ENCODE measurements around the gene MFAP4. TPM values are rescaled to one million over a fixed set of nuclear protein-coding genes. Genes with fewer than 3 reads are reported as not detected.

Gene MFAP4
- total and polyA plus RNA-seq, 2 experiments from 2014 or later = 360 to 739 TPM

GRCh38 chr17:19381741-19382444, 5.1 kb downstream of the MFAP4 start:
- no peak overlapping the region for H3K27ac ChIP-seq

GRCh38 chr17:19381361-19381740, 5.6 kb downstream of the MFAP4 start:
- Histone ChIP-seq H3K4me3 (no peak overlapping the region), H2AFZ (no peak overlapping the region), H3K27me3 (no peaks in the 10 kb centered on the region), H3K9me2 (replicated peaks; ENCODE audit: insufficient read depth) (no peaks in the 10 kb centered on the region), H3K9me3 (ENCODE audit: low read depth) (no peaks in the 10 kb centered on the region), H3K79me2 (peaks cover 43% of the 10 kb centered on the region), H3K4me1 (ENCODE audit: insufficient read depth) (peaks cover 30% of the 10 kb centered on the region), H4K20me1 (ENCODE audit: insufficient read depth, poor library complexity, severe bottlenecking) (no peaks in the 10 kb centered on the region), H3K36me3 (replicated peaks; ENCODE audit: insufficient read depth, low read depth) (no peaks in the 10 kb centered on the region), H3K4me2 (no peak overlapping the region), H3K27ac (no peak overlapping the region)
- TF ChIP-seq EZH2 (IDR thresholded peaks at IDR 0.05; ENCODE audit: borderline replicate concordance) = no peak
- TF ChIP-seq, protein P1, sequence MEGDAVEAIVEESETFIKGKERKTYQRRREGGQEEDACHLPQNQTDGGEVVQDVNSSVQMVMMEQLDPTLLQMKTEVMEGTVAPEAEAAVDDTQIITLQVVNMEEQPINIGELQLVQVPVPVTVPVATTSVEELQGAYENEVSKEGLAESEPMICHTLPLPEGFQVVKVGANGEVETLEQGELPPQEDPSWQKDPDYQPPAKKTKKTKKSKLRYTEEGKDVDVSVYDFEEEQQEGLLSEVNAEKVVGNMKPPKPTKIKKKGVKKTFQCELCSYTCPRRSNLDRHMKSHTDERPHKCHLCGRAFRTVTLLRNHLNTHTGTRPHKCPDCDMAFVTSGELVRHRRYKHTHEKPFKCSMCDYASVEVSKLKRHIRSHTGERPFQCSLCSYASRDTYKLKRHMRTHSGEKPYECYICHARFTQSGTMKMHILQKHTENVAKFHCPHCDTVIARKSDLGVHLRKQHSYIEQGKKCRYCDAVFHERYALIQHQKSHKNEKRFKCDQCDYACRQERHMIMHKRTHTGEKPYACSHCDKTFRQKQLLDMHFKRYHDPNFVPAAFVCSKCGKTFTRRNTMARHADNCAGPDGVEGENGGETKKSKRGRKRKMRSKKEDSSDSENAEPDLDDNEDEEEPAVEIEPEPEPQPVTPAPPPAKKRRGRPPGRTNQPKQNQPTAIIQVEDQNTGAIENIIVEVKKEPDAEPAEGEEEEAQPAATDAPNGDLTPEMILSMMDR (IDR thresholded peaks at IDR 0.05; ENCODE audit: poor library complexity) = no peak
- WGBS (ENCODE audit: low lambda C conversion rate, missing lambda C conversion rate) = 94% methylated on average over 7 of the region's 7 CpGs
- no peak for DNase-seq (ENCODE audit: low spot score)

More at GRCh38 chr17:19381741-19382444, 5.1 kb downstream of the MFAP4 start:
- no peaks in the 10 kb centered on the region for H3K9me3 ChIP-seq (ENCODE audit: low read depth)
- TF ChIP-seq EZH2phosphoT487 (IDR thresholded peaks at IDR 0.05; ENCODE audit: low read depth, severe bottlenecking, unreplicated experiment) (no peak), EZH2 (IDR thresholded peaks at IDR 0.05; ENCODE audit: borderline replicate concordance) (no peak)
- TF ChIP-seq, protein P1 (IDR thresholded peaks at IDR 0.05; ENCODE audit: poor library complexity) = no peak
- no peaks in the 10 kb centered on the region for H3K27me3 ChIP-seq
- 97% methylated on average over 24 of the region's 31 CpGs for WGBS (ENCODE audit: low lambda C conversion rate, missing lambda C conversion rate)
- H3K4me2 ChIP-seq = no peak overlapping the region
- H3K4me1 ChIP-seq (ENCODE audit: insufficient read depth) = peaks cover 30% of the 10 kb centered on the region
- no peak overlapping the region for H2AFZ ChIP-seq
- H4K20me1 ChIP-seq (ENCODE audit: insufficient read depth, poor library complexity, severe bottlenecking) = no peaks in the 10 kb centered on the region
- H3K4me3 ChIP-seq = no peak overlapping the region
- no peaks in the 10 kb centered on the region for H3K36me3 ChIP-seq (replicated peaks; ENCODE audit: insufficient read depth, low read depth)
- H3K79me2 ChIP-seq = peaks cover 43% of the 10 kb centered on the region
- DNase-seq (ENCODE audit: low spot score) = no peak
- H3K9me2 ChIP-seq (replicated peaks; ENCODE audit: insufficient read depth) = no peaks in the 10 kb centered on the region

DNA sequence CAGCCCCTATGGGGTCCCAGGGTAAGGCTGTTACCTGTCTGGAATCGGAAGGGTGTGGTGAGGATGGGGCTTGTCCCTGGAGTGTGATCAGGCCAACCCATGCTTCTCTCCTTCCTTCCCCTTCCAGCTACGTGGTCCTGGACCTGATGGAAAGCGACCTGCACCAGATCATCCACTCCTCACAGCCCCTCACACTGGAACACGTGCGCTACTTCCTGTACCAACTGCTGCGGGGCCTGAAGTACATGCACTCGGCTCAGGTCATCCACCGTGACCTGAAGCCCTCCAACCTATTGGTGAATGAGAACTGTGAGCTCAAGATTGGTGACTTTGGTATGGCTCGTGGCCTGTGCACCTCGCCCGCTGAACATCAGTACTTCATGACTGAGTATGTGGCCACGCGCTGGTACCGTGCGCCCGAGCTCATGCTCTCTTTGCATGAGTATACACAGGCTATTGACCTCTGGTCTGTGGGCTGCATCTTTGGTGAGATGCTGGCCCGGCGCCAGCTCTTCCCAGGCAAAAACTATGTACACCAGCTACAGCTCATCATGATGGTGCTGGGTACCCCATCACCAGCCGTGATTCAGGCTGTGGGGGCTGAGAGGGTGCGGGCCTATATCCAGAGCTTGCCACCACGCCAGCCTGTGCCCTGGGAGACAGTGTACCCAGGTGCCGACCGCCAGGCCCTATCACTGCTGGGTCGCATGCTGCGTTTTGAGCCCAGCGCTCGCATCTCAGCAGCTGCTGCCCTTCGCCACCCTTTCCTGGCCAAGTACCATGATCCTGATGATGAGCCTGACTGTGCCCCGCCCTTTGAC, 6.3 kb downstream of the MFAP4 start:
- H3K9me3 ChIP-seq (ENCODE audit: low read depth) = no peaks in the 10 kb centered on the region
- no peak for DNase-seq (ENCODE audit: low spot score)
- no peak overlapping the region for H2AFZ ChIP-seq
- H3K4me2 ChIP-seq = no peak overlapping the region
- TF ChIP-seq EZH2phosphoT487 (IDR thresholded peaks at IDR 0.05; ENCODE audit: low read depth, severe bottlenecking, unreplicated experiment) (no peak), EZH2 (IDR thresholded peaks at IDR 0.05; ENCODE audit: borderline replicate concordance) (no peak)
- TF ChIP-seq, protein P1 (IDR thresholded peaks at IDR 0.05; ENCODE audit: poor library complexity) = no peak
- H4K20me1 ChIP-seq (ENCODE audit: insufficient read depth, poor library complexity, severe bottlenecking) = no peaks in the 10 kb centered on the region
- H3K27ac ChIP-seq = no peak overlapping the region
- peaks cover 23% of the 10 kb centered on the region for H3K4me1 ChIP-seq (ENCODE audit: insufficient read depth)
- no peak overlapping the region for H3K4me3 ChIP-seq
- no peaks in the 10 kb centered on the region for H3K27me3 ChIP-seq
- 96% methylated on average over 29 of the region's 29 CpGs for WGBS (ENCODE audit: low lambda C conversion rate, missing lambda C conversion rate)
- peaks cover 37% of the 10 kb centered on the region for H3K79me2 ChIP-seq
- no peaks in the 10 kb centered on the region for H3K9me2 ChIP-seq (replicated peaks; ENCODE audit: insufficient read depth)
- no peaks in the 10 kb centered on the region for H3K36me3 ChIP-seq (replicated peaks; ENCODE audit: insufficient read depth, low read depth)
